Measurements from ENCODE around the gene DLG2.

DNA sequence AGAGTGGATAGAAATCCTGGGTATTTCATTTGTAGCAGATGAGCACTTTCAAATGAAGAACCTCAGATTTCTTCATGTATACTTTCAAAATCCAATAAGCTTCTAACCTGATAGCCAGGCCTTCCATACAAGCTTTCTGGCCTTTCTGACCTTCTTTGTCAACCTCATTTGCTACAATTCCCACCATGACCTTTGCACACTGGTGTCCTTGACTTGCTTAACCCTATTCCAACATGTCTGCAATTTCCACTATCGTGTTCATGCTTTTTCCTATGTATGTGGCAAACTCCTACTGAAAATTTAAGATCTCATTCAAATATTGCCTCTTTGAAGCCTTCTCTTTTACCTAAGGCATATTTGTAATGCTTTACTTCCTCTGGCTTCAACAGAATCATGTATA, 2098.9 kb downstream of the DLG2 start:
- TF ChIP-seq, protein P1, sequence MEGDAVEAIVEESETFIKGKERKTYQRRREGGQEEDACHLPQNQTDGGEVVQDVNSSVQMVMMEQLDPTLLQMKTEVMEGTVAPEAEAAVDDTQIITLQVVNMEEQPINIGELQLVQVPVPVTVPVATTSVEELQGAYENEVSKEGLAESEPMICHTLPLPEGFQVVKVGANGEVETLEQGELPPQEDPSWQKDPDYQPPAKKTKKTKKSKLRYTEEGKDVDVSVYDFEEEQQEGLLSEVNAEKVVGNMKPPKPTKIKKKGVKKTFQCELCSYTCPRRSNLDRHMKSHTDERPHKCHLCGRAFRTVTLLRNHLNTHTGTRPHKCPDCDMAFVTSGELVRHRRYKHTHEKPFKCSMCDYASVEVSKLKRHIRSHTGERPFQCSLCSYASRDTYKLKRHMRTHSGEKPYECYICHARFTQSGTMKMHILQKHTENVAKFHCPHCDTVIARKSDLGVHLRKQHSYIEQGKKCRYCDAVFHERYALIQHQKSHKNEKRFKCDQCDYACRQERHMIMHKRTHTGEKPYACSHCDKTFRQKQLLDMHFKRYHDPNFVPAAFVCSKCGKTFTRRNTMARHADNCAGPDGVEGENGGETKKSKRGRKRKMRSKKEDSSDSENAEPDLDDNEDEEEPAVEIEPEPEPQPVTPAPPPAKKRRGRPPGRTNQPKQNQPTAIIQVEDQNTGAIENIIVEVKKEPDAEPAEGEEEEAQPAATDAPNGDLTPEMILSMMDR (IDR thresholded peaks at IDR 0.05), result no peak
- TF ChIP-seq POLR2A (IDR thresholded peaks at IDR 0.05) (no peak), EP300 (IDR thresholded peaks at IDR 0.05) (no peak)

Data from suprapubic skin (tissue), 3 donors.